NK-92 treated with Interleukin-12 subunit alpha and Interleukin-12 subunit beta, amount 100 ng/mL, for 24 hours (cell line): Measurements from ENCODE around the gene AGFG1.

Source experiments
- DNase-seq: peaks from one replicate; lab custom pipeline; 2025; lab: John Stamatoyannopoulos, UW

AGFG1 gene

DNA sequence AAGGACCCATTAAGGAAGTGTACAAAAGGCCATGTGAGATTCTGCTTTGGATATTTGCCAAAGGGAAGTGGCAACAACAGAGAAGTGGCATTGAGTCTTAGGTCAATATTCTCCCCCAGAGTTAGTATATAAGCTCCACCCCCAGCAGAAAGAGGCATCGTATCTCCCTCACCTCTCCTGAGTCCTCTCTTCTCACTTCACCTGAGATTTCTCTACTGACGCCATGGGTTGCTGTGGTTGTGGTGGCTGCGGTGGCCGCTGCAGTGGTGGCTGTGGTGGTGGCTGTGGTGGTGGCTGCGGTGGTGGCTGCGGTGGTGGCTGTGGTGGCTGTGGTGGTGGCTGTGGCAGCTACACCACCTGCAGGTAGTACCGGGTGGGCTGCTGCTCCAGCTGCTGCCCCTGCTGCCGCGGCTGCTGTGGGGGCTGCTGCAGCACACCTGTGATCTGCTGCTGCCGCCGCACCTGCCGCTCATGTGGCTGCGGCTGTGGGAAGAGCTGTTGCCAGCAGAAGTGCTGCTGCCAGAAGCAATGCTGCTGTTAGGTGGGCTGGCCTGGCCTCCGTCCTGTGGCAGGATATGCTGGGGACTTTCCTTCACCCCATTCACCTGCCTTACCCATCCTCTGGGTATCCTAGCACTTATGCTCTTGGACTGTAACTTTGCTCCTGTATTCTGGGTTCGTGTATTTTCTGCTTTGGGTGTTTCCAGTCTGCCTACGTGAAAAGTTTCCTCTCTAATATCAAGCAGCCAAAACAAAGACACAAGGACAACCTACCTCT is 136.8 kb downstream of the AGFG1 start:
- no peak for DNase-seq

DNA sequence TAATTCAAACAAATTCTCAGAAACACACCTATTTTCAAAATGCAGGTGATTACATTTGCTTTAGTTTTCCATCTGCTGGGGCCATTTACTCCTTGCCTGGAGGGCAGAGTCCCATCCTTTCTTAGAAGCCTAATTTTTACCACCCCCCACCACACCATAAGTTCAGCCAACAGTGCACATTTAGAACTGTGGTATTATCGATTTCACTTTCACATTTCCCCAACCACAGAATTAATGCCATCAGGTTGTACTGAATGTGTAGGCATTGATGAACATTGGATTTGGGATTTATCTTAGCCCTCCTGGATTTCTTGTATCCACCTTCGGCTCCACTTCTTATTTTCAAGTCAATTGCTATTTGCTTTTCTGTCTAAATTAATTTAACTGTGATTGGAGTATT is 138.2 kb downstream of the AGFG1 start:
- DNase-seq = no peak
